ENCODE measurements around the gene ARHGEF28.

ARHGEF28 gene

DNA sequence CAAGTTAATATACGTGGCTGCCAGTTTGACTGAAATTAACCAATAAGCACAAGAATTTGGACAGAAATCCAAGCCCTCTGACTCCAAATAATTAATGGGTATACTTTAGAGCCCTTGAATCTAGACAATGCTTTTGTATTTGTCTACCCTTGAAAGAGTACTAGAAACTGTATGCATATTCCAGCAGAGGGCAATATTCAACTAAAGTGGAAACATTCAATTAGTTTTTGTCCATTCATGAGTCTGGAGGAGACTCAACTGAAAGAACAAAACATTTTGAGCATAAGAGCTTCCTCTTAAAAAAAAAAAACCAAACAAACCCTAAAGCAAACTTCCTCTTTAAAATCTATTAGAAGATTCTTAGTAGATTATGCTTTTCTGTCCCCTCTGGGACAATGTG is 157.8 kb downstream of the ARHGEF28 start:
- DNase-seq: peak; percentile 62

DNA sequence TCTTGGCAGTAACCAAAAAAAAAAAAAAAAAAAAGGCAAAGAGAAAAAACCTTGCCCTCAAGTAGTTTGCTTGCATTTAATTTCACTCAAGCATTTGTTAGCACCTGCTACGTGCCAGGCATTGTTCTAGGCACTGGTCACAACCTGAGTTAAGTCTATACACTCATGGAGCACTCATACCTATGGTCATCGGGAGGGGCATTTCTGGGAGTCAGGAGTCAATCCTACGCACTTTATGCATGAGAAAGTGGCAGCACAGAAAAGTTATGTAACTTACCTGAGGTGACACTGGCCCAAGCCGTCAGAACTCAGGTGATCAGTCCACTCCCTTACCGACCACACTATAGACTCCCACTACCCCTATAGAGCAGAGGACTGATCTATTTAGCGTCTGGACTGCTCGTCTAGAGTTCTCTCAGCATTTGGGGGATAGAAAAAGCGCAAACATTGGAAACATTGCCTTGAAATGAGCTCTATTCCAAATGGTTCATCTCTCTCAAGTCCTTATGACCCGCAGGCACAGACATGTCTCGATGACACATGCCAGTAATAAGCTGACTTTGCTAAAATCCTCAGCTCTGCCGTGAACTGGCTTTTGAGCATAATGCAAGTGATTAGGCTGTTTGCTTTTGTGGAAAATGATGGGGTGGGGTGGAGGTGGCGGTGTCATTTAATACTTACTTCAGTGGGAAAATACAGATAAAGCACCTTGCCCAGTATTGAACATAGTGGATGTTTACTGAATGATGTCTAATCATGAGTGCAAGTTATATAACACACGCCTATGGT is 160.2 kb downstream of the ARHGEF28 start:
- DNase-seq: no peak

DNA sequence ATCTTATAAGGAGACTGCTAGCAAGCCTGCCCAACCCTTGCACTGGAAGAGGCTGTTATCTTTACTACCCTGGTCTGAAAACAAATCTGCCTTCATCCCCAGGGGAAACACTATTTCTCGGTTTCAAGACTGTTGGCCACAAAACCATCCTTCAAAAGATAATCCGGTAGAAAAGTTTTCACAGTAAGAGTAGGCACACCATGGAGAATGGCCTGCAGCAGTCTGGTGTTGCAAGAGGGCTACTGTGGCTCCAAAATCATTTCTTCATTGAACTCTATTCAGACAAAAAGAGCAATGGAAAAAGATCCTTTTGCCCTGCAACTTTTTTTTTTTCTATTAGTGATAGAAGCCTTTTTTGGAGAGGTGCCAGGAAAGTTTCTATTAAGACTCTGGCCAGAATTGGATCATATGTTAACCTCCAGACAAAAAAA is 163.9 kb downstream of the ARHGEF28 start:
- no peak for DNase-seq

DNA sequence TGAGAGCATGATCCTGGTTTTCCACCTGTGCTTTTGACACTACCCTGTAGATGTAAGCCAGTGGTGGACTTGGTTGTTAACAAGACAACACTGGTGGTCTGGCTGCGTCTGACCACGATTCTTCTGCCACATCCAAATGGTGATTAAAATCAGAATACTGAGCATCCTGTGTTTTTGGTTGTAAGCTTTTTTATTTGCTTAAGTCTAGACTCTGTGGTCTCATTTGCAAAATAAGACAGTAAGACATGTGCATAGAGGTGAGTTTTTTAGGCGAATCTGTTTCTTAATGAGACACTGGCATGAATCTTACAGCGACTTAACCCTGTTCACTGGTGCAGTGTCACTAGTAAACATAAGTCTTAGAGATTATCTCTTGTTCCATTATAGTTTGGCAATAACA is 165.4 kb downstream of the ARHGEF28 start:
- no peak for DNase-seq

DNA sequence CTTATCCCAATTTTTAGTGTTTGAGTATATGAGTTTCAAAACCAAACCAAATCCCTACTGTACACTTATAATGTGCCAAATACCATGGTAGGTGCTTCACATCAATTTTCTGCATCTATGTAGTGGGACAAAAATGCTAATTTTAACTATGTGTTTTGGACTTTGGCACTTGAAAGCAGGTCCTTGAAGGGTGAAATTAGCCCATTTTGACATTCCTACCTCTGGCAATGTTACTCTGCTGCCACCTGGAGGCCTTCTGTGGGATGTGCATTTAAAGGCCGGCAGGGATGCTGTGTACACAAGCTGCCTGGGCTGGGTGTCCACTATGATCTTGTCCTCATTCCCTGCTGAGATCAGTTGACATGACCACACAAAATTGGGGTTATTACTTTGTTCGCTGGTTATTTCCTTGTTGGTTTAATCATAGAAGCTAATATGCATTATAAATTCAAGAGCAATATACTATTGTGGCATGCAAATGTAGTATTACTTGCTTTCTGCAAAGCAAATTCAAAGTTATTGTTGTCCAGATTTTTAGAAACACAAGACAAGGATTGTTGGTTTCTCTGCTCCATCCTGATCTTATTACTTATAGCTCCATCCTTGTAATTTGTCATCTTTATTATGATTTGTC is 166.8 kb downstream of the ARHGEF28 start:
- peak; percentile 57 for DNase-seq

DNA sequence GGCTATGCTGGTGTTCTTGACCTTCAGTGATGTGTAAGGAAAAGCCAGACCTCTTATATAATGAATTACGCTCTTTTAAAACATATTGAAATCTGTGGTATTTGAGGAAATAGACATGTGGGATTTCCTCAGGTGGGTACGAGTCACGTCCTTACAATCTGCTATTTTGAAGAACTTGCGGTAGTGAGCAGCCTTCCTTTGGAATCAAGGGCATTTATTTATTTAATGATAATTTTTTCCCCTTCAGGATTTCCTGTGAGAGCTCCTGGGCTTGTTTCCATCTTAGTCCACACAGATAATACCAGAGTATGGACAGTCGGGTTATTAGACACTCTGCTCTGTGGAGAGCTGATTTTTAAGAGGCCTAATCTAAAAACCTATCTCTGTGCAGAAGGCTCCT is 167.9 kb downstream of the ARHGEF28 start:
- no peak for DNase-seq

DNA sequence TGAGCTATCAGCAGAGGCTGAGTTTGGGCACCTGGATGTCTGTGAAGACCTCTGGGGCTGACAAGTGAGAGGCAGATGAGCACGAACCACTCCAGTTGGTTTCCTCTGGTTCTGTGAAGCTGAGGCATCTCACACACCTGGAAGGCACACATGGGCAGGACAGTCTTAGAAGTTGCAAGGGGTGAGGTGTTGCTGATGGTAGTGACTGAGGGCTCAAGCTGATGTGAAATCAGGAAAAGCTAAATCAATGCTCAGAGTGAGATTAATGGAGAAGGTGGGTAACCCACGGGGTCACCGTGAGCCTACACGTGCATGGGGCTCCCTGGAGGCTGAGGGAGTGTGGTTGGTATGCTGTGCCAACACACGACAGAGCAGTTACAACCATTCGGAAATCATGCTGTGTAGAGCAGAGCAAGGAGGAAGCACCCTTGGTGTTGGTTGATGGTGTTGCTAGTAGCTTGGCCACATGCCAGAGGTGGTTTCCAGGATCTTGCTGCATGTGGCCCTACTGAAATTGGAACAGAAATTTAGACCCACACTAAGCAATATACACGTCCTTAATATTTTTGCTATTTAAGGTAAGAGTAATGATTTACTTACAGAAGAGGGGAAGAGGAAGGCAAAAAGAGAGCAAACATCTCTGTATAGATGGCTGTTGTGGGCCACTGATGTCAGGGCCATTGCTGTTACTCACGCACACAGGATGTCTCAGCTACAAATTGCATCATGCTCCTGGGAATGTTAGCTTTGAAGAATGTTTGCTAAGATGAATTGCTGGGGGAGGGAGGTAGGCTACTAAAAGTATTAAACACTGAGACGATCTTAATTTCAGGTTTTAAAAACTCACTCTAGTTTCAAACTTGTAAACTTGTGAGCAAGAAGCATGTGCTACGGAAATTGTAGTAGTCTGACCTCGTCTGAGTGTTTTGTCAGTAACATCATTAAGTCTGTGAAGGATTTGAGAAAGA is 170.5 kb downstream of the ARHGEF28 start:
- DNase-seq: no peak

DNA sequence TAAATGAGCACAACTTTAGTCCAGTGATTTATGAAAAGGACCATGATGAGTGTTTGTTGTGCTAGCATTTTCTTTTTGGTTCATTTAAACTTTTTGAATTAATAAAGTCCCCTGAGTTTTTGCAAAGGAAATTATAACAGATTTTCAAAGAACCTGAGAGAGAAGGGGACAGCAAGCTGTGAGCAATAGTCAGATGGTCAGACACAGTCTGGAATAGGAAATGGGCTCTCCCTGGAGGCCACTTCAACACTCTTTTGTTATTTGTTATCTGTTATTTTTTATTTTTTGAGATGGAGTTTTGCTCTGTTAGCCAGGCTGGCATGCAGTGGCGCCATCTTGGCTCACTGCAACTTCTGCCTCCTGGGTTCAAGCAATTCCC is 171.1 kb downstream of the ARHGEF28 start:
- no peak for DNase-seq

DNA sequence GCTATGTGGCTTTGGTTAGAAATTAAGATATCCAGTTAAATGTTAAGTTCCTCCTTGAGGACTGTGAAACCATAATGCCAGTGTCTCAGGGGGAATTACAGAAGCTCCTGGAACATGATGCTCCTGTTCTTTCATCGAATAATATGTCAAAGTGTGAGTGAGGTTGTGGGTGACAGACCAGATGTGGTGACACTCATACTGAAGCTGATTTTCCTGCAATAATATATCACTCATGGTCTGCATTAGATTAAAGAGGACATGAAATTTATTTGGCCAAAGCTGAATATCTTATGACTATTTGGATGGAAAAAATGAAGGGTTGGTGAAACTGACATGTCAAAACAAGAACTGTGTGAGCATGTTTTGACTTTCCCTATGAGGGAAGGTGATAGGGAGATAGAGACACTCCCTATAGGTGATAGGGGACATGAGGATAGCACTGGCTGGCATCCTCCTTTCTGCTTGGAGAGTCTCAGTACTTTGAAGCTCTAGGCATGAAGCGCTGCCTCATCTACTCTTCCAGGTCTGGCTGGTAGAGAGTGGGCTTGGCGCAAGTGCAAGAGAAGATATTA is 173.5 kb downstream of the ARHGEF28 start:
- DNase-seq: no peak

DNA sequence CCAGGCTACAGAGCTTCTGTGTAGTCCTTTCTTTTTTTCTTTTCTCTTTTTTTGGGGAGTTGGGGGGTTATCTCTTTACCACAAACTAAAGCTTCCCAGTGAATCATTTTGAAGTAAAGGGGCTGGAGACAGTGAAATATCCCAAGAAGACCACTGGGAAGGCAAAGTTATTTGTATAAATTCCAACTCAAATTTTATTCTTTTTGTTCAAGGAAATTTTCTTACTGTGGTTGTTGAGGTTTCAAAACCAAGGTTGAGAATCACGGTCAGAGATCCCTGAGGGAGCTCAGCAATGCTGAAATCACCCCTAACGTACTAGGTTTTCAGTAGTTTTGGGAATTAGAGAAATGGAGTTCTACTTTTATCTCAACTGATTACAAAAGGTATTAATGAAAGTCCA is 175.7 kb downstream of the ARHGEF28 start:
- no peak for DNase-seq

DNA sequence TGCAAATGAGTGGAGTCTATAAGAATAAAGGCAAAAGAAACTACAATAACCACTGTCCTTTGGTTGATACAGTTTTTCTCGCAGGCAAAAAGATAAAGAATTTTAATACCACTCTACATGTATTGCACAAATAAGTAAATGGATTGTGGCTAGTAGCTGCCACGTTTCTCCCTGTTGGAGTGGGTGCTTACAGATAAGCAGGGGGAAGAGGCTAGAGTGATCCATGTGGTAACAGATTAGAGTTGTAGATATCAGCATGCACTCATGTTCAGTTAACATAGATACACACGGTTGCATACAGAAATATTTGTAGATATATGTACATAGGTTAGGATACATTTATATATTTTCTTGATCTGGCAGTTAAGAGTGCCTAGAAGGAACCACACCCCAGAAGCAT is 179.5 kb downstream of the ARHGEF28 start:
- no peak for DNase-seq

DNA sequence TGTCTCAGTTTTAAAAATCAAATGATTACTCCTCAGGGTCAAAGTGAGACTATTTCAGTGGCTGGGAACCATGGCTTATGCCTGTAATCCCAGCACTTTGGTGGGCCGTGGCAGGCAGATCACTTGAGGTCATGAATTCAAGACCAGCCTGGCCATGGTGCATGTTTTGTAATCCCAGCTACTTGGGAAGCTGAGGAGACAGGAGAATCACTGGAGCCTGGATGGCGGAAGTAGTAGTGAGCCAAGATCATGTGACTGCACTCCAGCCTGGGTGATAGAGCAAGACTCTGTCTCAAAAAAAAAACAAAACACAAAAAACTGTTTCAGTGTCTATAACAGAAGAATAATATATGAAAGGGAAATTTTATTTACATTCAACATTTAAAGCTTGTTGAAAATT is 182.9 kb downstream of the ARHGEF28 start:
- DNase-seq: no peak

DNA sequence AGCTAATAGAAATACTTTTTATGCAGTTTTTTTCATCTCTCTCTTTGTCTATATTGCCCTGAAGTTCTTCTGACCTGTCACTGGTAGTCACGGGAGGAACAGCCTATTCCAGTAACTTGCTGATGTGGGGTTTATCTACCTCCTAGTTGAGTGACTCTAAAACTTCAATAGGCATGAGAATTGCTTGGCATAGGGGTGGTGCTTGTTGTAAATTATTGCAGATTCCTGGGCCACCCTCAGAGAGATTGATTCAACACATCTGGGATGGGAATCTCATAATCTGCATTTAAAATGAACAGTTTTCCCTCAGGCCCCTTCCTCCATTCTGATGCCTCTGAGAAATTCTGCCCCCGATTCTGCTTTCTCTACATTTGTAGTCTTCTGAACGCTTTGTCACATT is 184.4 kb downstream of the ARHGEF28 start:
- no peak for DNase-seq

DNA sequence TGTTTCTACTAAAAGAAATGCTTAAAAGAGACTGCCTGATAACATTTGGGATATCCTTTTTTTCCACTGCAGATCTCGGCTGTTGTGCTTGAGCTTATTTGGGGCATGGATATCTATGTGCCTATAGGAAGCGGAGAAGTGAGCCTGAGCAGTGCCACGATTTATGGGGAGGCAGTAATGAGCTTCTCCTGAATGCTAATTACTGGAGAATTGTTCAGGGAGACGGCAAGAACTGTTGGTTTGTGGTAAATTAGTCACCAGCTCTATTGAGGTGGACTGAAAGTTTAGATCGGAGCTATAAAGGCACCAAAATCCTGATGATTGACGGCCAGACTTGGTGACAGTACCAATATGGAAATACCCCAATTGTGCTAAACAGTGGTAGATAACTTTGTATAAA is 186.5 kb downstream of the ARHGEF28 start:
- DNase-seq: no peak

DNA sequence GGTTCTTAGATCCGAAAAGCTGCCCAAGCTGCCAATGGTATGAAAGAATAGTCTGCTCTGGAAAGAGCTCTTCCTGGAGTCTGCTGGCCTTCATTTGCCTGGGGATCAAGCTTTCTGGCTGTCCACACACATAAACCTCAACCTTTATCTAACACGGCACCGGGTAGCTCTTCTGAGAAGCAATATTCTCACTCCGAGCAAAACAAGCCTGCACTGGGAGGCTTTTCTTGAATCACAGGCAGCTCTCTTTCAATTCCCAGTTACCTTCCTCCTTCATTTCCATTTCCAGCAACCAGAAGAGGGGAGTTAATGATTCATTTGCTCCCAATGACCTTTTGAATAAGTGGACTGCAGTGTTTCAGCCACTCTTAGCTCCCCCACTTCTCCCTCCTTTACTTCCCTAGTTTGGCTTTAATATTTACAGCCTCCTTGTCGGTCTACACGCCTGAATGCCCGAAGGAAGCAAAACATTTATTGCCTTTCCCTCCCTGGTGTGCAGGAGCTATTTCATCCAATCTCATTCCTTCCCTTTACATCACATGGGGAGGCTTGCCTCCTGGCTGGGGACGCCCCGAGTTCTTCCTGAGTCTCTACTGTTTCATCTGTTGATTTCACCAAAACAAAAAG is 187.1 kb downstream of the ARHGEF28 start:
- no peak for DNase-seq

DNA sequence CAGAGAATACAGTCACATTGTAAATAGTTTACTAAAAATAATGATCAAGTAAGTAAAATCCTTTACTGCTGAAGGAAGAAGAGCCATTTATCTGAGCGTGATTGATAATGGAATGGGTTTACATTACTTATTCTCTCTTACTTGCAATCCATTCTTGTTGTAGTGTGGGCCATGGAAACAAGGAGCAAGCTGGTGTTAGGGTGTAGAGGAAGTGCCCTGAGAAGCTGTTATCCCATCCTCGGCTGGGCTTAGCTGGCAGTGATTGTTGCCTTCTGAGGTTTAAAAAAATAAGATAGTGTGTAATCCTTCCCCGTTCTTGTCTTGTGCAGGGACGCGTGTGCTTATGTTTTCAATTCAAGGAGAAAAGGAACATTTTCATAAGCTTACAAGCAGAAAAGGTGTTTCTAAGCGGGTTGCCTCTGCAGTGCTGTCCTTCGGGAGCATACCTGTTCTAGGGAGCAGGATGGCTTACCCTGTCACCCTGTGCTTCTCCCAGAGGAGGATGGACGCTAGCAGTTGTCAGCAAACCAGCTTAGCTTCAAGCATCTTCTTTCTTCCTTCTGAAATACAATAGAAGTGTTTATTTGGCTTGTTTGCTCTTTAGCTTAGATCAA is 188.3 kb downstream of the ARHGEF28 start:
- no peak for DNase-seq

DNA sequence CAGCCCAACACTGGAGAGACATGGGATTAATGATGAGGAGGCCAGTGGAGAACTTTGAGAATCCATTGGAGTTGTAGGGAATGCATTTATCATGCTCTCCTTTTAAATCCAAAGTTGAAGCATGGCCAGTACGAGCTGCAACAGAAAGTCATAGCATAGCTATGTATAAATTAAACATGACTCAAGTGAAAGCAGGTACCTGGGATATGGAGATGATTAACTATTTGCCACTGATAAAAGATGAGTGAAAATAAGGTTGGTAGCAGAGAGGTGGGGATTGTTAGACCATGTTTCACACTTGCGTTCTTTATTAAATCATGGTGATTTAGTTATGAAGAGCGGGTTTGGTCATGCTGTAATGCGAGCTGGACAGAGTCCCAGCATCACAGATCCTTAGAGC is 189.6 kb downstream of the ARHGEF28 start:
- no peak for DNase-seq

DNA sequence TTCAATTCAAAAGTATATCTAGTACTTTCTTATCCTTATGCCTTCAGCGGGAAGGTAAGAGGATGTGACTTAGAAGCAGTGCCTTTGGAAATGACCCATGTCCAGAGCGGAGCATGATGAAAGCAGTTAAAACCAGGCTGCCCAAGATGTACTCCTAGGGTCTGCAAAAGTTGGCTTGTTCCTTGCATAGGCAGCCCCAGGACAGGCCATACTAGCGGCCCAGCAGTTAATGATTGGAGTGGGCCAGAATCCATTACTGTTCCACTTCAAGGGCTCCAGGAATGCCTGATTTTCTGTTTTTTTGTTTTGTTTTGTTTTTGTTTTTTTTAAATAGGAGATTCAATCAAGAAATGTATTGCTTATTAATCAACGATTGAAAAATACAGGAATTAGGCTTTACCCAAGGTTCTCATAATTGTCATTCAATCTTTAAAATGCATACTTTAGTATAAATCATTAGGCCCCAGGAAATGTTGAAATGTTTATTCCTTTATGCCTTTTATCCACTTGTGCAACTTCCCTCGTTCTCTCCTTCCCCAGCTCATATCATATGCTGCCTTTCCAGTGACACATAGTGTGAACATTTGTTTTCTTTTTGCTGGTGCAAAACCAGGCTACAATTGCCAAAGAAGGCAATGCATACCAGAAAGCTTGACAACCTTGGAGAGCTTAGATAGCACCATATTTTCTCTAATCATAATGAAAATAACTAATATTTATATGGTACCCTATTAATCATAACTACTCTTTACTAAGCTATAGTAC is 190.8 kb downstream of the ARHGEF28 start:
- DNase-seq: no peak

DNA sequence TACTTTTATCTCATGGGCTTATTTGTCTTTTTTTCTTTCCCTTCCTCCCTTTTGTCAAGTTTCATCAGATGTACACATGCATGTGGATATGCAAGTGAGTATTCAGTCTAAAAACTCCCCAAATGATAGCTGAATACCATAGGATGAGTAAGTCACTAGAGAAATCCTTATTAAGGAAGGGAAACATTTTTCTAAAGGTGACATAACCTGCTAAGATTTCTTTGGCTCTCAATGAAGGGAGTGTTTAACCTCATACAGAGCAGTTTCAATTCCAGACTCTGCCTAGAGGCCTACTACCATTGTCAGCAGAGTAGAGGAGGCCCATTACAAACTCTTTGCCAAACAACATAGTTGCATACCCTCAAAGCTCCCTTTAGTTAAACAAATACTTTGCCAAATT is 192.4 kb downstream of the ARHGEF28 start:
- no peak for DNase-seq

DNA sequence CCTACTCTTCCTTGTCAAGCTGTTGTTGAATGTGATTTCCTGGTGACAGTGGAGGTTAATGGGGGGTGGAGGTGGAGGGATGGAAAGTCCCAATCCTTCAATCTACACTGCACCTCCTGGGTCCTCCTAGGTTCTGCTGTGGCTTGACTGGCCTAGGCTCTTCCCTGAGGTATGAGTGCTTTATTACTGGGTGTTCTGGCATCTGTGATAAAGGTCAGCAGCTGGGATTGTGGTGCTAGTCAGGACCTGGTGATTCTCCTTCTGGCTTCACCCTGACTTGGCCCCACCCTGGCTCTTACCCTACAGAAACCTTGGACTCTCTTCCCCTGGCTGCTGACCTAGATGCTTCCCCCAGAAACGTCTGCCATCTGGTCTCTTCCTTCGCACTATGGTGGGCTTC is 194.3 kb downstream of the ARHGEF28 start:
- no peak for DNase-seq

DNA sequence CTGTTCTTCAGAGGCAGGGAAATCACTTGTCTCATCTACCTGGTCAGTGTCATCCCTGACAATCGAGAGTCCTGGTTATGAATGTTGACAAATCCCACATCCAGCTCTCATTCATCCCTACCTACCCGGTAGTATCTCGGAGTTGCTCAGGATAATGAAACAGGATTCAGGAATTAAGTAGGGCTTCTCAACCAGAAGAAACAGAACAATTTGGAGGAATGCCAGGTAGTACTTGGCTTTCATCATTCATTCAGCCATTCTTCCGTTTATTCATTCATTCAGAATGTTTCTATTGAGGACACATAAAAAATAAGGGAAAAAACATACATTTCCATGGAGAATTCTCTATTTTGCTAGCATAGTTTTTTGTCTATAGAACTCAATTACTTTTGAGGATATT is 195.0 kb downstream of the ARHGEF28 start:
- no peak for DNase-seq

Measured in NCI-H774 (cell line).